Measurements from ENCODE around the gene OR52H1. TPM values are rescaled to one million over a fixed set of nuclear protein-coding genes. Genes with fewer than 3 reads are reported as not detected.

Gene OR52H1
- total RNA-seq, 4 donors from 2014 or later, result 0.85 to 2.1 TPM; not detected in 2

DNA sequence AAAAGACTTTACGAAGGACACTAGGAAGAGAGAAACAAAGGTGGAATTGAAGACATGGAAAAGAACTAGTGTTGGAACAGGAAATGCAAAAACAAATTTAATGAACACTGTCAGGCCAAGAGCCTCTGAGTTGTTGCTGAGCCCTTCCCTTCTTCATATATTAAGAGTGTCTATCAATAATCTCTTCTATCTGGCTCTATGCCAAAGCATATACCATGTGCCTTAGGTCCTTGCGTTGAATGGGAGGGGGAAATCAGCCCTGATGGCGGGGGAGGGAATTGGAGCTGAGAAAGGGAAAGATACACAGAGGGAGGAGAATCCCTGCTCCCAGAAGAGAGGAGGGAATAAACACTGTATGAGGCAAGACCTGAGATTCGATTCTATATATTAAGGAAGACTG, 26.8 kb upstream of the OR52H1 start:
- Histone ChIP-seq H3K27ac (no peak overlapping the region), H3K36me3 (no peaks in the 10 kb centered on the region), H3K4me1 (no peaks in the 10 kb centered on the region), H3K4me3 (no peak overlapping the region), H3K27me3 (no peaks in the 10 kb centered on the region), H3K9me3 (no peaks in the 10 kb centered on the region)
- 68% methylated on average over 4 of the region's 4 CpGs for WGBS
- DNase-seq (ENCODE audit: low spot score in 2 of 2), result no peak
- TF ChIP-seq POLR2A (IDR thresholded peaks at IDR 0.05) (no peak), POLR2AphosphoS5 (IDR thresholded peaks at IDR 0.05) (no peak), EP300 (IDR thresholded peaks at IDR 0.05) (no peak)
- TF ChIP-seq, protein P1, sequence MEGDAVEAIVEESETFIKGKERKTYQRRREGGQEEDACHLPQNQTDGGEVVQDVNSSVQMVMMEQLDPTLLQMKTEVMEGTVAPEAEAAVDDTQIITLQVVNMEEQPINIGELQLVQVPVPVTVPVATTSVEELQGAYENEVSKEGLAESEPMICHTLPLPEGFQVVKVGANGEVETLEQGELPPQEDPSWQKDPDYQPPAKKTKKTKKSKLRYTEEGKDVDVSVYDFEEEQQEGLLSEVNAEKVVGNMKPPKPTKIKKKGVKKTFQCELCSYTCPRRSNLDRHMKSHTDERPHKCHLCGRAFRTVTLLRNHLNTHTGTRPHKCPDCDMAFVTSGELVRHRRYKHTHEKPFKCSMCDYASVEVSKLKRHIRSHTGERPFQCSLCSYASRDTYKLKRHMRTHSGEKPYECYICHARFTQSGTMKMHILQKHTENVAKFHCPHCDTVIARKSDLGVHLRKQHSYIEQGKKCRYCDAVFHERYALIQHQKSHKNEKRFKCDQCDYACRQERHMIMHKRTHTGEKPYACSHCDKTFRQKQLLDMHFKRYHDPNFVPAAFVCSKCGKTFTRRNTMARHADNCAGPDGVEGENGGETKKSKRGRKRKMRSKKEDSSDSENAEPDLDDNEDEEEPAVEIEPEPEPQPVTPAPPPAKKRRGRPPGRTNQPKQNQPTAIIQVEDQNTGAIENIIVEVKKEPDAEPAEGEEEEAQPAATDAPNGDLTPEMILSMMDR (IDR thresholded peaks at IDR 0.05), result no peak

DNA sequence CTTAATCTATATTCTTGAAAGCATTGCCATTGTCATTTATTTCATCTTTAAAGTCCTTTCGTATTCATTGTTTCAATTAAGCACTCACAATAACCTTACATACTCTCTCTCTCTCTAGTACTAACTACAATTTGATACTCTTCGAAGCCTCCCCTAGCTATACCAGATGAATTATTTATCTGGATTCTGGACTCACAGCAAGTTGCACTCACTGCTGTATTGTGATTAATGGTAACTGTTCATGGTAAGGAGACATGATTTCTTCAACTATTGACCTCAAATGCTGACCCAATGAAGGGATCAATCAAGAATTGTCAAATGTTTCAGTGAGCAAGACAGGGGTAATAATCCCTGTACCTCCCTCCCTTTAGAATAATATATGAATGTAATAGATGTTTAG, 26.3 kb upstream of the OR52H1 start:
- H3K36me3 ChIP-seq, result no peaks in the 10 kb centered on the region
- 93% methylated on average over 2 of the region's 2 CpGs for WGBS
- H3K27ac ChIP-seq, result no peak overlapping the region
- TF ChIP-seq, protein P1 (IDR thresholded peaks at IDR 0.05), result no peak
- no peak for TF ChIP-seq POLR2A (IDR thresholded peaks at IDR 0.05)
- no peak for TF ChIP-seq EP300 (IDR thresholded peaks at IDR 0.05)
- no peak for TF ChIP-seq POLR2AphosphoS5 (IDR thresholded peaks at IDR 0.05)
- no peaks in the 10 kb centered on the region for H3K4me1 ChIP-seq
- no peak overlapping the region for H3K4me3 ChIP-seq
- H3K27me3 ChIP-seq, result no peaks in the 10 kb centered on the region
- no peaks in the 10 kb centered on the region for H3K9me3 ChIP-seq
- no peak for DNase-seq (ENCODE audit: low spot score in 2 of 2)

DNA sequence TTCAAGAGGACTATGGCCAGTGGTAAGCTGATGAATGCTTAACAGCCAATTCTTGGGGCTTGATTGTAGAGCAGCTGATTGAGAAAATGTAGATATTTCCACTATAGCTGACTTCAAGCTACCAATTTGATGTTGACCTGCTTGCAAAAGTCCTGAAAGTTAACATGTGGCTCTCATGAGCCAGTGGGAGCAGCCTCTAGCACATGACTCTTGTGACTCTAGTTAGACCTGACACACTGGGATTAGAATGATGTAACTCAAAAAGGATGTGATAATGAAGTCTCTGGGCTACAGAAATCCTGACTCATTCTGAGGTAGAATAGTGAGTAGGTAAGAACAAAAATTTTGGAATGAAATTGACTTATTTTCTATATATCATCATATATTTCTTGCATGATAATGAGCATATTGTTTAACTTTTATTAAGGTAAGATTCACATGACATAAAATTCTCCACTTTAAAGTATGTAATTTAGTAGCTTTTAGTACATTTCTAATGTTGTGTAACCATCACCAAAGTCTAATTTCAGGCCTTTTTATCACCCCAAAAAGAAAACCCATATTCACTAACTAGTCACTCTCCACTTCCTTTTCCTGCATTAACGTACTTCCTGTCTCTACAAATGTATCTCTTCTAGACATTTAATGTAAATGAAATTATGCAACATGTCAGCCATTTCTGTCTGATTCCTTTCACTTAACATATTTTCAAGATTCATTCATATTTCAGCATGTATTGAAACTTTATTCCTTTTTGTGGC, 16.1 kb upstream of the OR52H1 start:
- 62% methylated on average over 1 of the region's 1 CpG for WGBS

DNA sequence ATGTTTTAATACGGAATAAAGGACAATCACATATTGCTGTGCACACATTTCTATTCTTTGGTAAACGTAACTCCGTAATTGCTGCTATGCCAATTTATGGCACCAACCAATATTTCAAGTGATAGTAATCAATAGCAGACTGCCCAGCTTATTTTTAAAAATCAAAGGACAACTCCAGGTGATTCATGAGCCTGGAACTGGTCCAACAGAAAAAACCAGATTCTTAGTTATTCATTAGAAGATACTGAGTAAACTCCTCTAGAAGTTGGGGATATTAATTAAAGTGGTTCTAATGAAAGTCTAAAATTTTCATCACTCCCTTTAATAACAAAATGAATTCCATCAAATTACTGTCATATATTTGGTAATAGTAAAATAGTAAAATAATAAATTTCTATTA, 9.4 kb upstream of the OR52H1 start:
- Histone ChIP-seq H3K4me3 (no peak overlapping the region), H3K36me3 (no peaks in the 10 kb centered on the region), H3K9me3 (no peaks in the 10 kb centered on the region), H3K27me3 (no peaks in the 10 kb centered on the region), H3K27ac (no peak overlapping the region), H3K4me1 (no peaks in the 10 kb centered on the region)
- TF ChIP-seq POLR2AphosphoS5 (IDR thresholded peaks at IDR 0.05) (no peak), POLR2A (IDR thresholded peaks at IDR 0.05) (no peak), EP300 (IDR thresholded peaks at IDR 0.05) (no peak)
- TF ChIP-seq, protein P1 (IDR thresholded peaks at IDR 0.05), result no peak
- DNase-seq (ENCODE audit: low spot score in 2 of 2), result no peak
- 27% methylated on average over 3 of the region's 3 CpGs for WGBS

More for the DNA sequence above, 16.1 kb upstream of the OR52H1 start:
- TF ChIP-seq POLR2A (IDR thresholded peaks at IDR 0.05) (no peak), POLR2AphosphoS5 (IDR thresholded peaks at IDR 0.05) (no peak), EP300 (IDR thresholded peaks at IDR 0.05) (no peak)
- TF ChIP-seq, protein P1 (IDR thresholded peaks at IDR 0.05), result no peak
- Histone ChIP-seq H3K36me3 (no peaks in the 10 kb centered on the region), H3K27ac (no peak overlapping the region), H3K4me3 (no peak overlapping the region), H3K27me3 (no peaks in the 10 kb centered on the region), H3K4me1 (no peaks in the 10 kb centered on the region), H3K9me3 (no peaks in the 10 kb centered on the region)
- DNase-seq (ENCODE audit: low spot score in 2 of 2), result no peak

DNA sequence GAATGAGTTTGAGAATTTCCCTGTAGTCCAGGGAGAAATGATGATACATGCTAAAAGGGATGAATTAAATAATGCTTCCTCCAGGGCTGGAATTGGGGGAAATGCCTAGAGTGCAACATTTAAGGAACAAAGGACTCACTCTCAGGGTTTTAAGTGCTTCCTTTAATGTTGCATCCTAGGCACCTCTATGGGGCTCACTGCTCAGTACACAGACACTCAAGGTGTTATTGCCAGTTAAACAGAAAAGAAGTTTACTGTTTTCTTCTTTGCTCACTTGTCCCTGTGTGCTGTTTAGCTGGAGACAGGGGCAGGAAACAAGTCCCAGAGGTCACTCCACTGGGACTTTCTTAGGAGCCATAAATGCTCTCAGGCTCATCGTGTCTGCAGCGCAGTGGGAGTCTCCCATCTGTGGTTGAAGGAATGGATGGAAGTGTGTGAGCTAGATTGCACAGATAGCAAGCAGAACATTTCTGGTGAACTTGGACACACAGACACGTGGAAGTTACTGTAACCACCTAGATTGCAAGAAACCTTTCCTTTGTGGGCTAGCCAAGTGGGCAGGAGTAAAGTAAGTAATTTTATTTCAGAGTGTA, 8.4 kb upstream of the OR52H1 start:
- TF ChIP-seq EP300 (IDR thresholded peaks at IDR 0.05), result no peak
- TF ChIP-seq POLR2A (IDR thresholded peaks at IDR 0.05), result no peak
- Histone ChIP-seq H3K27ac (no peak overlapping the region), H3K9me3 (no peaks in the 10 kb centered on the region), H3K36me3 (no peaks in the 10 kb centered on the region), H3K4me3 (no peak overlapping the region), H3K27me3 (no peaks in the 10 kb centered on the region), H3K4me1 (no peaks in the 10 kb centered on the region)
- no peak for DNase-seq (ENCODE audit: low spot score in 2 of 2)
- WGBS, result 33% methylated on average over 3 of the region's 3 CpGs
